Measurements from ENCODE around the gene STK16. TPM values are rescaled to one million over a fixed set of nuclear protein-coding genes. Genes with fewer than 3 reads are reported as not detected.

The STK16 gene
- total RNA-seq, 4 donors from 2014 or later = 18.7 to 44.8 (median 28.2) TPM

- intact Hi-C loops (cut with DNase I; ENCODE audit: low total_unique reads) (loop anchor here (10.0 kb wide), 1 partner anchor 1613 kb away; no protein-coding TSS in a partner anchor), in situ Hi-C loops (cut with MboI; ENCODE audit: low pct_ligation_motif_present in 1 of 4, low pct_unique_long_range_greater_than_20kb in 1 of 4, low sequenced_read_pairs in 3 of 4) (no loop called here)
- TF ChIP-seq EP300 (IDR thresholded peaks at IDR 0.05; ENCODE audit: low read depth) (no peak), POLR2A (IDR thresholded peaks at IDR 0.05) (peak; percentile 32), POLR2AphosphoS5 (IDR thresholded peaks at IDR 0.05) (peak in 2 of 3 donors; percentile 29 to 64)
- H3K27ac ChIP-seq = peak overlapping the region; percentile 94 to 97 (median 94)
- no peaks in the 10 kb centered on the region for H3K27me3 ChIP-seq
- peak; percentile 46 for DNase-seq
- H3K36me3 ChIP-seq = no peaks in the 10 kb centered on the region
- H3K4me1 ChIP-seq = peaks cover 47 to 77% (median 71%) of the 10 kb centered on the region in 4 donors
- H3K9me3 ChIP-seq = no peaks in the 10 kb centered on the region
- 76 to 78% methylated on average over 11 to 17 of the region's 17 CpGs for WGBS, 2 donors (ENCODE audit: low coverage in 1 of 2)
- peak overlapping the region in 1 of 4 donors; percentile 31 for H3K4me3 ChIP-seq
Observed at GRCh38 chr2:219247678-219248642, 2.7 kb downstream of the STK16 start.

DNA sequence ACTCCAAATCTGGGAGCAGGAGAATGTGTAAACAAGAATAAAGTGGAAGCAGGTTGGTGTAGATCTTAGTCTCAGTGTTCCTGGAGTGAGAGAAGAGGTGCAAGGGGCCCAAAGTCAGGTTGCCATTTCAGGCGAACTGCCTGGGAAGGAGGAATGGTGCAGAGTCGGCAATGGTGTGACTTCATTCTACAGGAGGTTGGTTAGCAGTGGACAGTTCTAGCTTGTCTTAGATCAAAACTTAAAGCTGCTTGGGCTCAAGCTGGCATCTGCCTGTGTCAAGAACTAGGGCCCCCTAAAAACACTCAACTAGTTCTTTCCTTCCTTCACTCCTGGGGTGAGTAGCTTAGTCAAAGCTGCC lies 3.5 kb downstream of the STK16 start:
- intact Hi-C loops (cut with DNase I; ENCODE audit: low total_unique reads) = loop anchor here (10.0 kb wide), 1 partner anchor 1614 kb away; no protein-coding TSS in a partner anchor
- DNase-seq = no peak
- no peaks in the 10 kb centered on the region for H3K27me3 ChIP-seq
- 30 to 59% methylated on average over 2 of the region's 2 CpGs for WGBS, 2 donors (ENCODE audit: low coverage in 1 of 2)
- peaks cover 47 to 79% (median 75%) of the 10 kb centered on the region in 4 donors for H3K4me1 ChIP-seq
- no peaks in the 10 kb centered on the region for H3K9me3 ChIP-seq
- no peak for TF ChIP-seq EP300 (IDR thresholded peaks at IDR 0.05; ENCODE audit: low read depth)
- no peak for TF ChIP-seq CTCF (IDR thresholded peaks at IDR 0.05)
- TF ChIP-seq POLR2A (IDR thresholded peaks at IDR 0.05) = no peak
- no peak for TF ChIP-seq POLR2AphosphoS5 (IDR thresholded peaks at IDR 0.05)
- peak overlapping the region in 1 of 4 donors; percentile 31 for H3K4me3 ChIP-seq
- H3K27ac ChIP-seq = peak overlapping the region; percentile 94 to 97 (median 94)
- in situ Hi-C loops (cut with MboI; ENCODE audit: low pct_ligation_motif_present in 1 of 4, low pct_unique_long_range_greater_than_20kb in 1 of 4, low sequenced_read_pairs in 3 of 4) = no loop called here
- H3K36me3 ChIP-seq = no peaks in the 10 kb centered on the region

GRCh38 chr2:219249203-219249980 lies 4.1 kb downstream of the STK16 start:
- in situ Hi-C loops (cut with MboI; ENCODE audit: low pct_ligation_motif_present in 1 of 4, low pct_unique_long_range_greater_than_20kb in 1 of 4, low sequenced_read_pairs in 3 of 4) (no loop called here), intact Hi-C loops (cut with DNase I; ENCODE audit: low total_unique reads) (loop anchor here (10.0 kb wide), 1 partner anchor 1615 kb away; no protein-coding TSS in a partner anchor)
- Histone ChIP-seq H3K4me1 (peaks cover 47 to 85% (median 77%) of the 10 kb centered on the region in 4 donors), H3K9me3 (no peaks in the 10 kb centered on the region), H3K27me3 (no peaks in the 10 kb centered on the region), H3K4me3 (peak overlapping the region in 2 of 4 donors; percentile 2 to 31), H3K27ac (peak overlapping the region; percentile 94 to 97 (median 94)), H3K36me3 (no peaks in the 10 kb centered on the region)
- TF ChIP-seq EP300 (IDR thresholded peaks at IDR 0.05; ENCODE audit: low read depth) (no peak), POLR2A (IDR thresholded peaks at IDR 0.05) (peak; percentile 74), POLR2AphosphoS5 (IDR thresholded peaks at IDR 0.05) (peak; percentile 67 to 89 (median 86))
- DNase-seq = peak; percentile 94
- WGBS, 2 donors (ENCODE audit: low coverage in 1 of 2) = 13% methylated on average over 7 of the region's 7 CpGs; no CpG with 5 or more reads in 1 of the 2 donors

DNA sequence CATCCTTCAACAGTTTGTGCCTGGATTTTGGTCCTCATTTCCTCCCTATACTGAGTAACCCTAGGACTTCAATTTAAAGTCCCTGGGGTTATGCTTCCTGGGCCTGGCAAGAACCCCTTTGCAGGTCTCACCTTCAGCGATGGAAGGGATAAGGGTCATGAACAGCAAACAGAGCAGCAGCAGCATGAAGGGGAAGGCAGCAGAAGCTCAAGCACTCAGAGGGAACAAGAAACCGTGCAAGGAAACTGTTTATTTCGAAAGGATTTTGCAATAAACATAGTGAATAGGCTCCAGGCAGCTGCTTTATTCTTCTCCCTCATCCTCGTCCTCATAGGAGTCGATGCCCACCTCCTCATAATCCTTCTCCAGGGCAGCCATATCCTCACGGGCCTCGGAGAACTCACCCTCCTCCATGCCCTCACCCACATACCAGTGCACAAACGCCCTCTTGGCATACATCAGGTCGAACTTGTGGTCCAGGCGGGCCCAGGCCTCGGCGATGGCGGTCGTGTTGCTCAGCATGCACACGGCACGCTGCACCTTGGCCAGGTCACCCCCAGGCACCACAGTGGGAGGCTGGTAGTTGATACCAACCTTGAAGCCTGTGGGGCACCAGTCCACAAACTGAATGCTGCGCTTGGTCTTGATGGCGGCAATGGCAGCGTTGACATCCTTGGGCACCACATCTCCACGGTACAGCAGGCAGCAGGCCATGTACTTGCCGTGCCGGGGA lies 4.9 kb downstream of the STK16 start:
- WGBS, 2 donors (ENCODE audit: low coverage in 1 of 2) = 67% methylated on average over 22 of the region's 22 CpGs; no CpG with 5 or more reads in 1 of the 2 donors
- in situ Hi-C loops (cut with MboI; ENCODE audit: low pct_ligation_motif_present in 1 of 4, low pct_unique_long_range_greater_than_20kb in 1 of 4, low sequenced_read_pairs in 3 of 4) (no loop called here), intact Hi-C loops (cut with DNase I; ENCODE audit: low total_unique reads) (no loop called here)
- H3K27me3 ChIP-seq = no peaks in the 10 kb centered on the region
- peaks cover 42 to 83% (median 77%) of the 10 kb centered on the region in 4 donors for H3K4me1 ChIP-seq
- peak overlapping the region; percentile 94 to 97 (median 94) for H3K27ac ChIP-seq
- DNase-seq = no peak
- no peaks in the 10 kb centered on the region for H3K36me3 ChIP-seq
- TF ChIP-seq CTCF (IDR thresholded peaks at IDR 0.05) = no peak
- TF ChIP-seq POLR2A (IDR thresholded peaks at IDR 0.05) = no peak
- TF ChIP-seq POLR2AphosphoS5 (IDR thresholded peaks at IDR 0.05) = no peak
- no peak for TF ChIP-seq EP300 (IDR thresholded peaks at IDR 0.05; ENCODE audit: low read depth)
- no peaks in the 10 kb centered on the region for H3K9me3 ChIP-seq
- peak overlapping the region in 2 of 4 donors; percentile 2 to 31 for H3K4me3 ChIP-seq

All from transverse colon (tissue), 4 donors.